ENCODE measurements around the gene AUNIP.

DNA sequence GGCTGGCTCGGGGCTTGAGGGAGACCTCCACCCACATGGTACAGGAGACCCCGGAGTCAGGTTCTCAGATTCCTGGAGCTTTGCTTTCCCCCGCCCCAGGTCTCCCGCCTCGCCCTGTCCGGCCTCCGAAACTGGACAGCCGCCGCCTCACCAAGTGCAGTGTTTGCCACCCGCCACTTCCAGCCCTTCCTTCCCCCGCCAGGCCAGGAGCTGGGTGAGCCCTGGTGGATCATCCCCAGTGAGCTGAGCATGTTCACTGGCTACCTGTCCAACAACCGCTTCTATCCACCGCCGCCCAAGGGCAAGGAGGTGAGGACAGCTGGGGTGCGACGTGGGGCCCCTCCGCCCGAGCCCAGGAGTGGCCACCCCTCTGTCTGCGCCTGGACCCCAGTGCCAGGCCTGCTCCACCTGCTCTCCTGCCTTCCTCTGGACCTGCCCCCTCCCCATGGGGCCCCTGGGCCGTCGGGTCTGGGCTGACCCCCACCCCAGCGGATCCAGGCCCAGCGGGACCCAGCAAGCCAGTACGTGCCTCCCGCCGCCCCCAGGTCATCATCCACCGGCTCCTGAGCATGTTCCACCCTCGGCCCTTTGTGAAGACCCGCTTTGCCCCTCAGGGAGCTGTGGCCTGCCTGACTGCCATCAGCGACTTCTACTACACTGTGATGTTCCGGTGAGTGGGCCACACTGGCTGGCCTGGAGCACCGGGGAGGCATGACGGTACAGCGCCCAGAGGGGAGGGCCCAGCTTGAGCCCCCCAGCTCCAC, 50.6 kb downstream of the AUNIP start:
- TF ChIP-seq POLR2AphosphoS5 (IDR thresholded peaks at IDR 0.05; ENCODE audit: low read depth, low read length) (no peak), NFIC (IDR thresholded peaks at IDR 0.05; ENCODE audit: borderline replicate concordance) (no peak), CTCF (IDR thresholded peaks at IDR 0.05) (no peak), FOXM1 (IDR thresholded peaks at IDR 0.05; ENCODE audit: low read depth) (no peak), JUND (IDR thresholded peaks at IDR 0.05) (no peak), GABPA (IDR thresholded peaks at IDR 0.05; ENCODE audit: low read depth) (no peak), MEF2A (IDR thresholded peaks at IDR 0.05; ENCODE audit: borderline replicate concordance, low read depth) (no peak)
- TF ChIP-seq, protein P1, sequence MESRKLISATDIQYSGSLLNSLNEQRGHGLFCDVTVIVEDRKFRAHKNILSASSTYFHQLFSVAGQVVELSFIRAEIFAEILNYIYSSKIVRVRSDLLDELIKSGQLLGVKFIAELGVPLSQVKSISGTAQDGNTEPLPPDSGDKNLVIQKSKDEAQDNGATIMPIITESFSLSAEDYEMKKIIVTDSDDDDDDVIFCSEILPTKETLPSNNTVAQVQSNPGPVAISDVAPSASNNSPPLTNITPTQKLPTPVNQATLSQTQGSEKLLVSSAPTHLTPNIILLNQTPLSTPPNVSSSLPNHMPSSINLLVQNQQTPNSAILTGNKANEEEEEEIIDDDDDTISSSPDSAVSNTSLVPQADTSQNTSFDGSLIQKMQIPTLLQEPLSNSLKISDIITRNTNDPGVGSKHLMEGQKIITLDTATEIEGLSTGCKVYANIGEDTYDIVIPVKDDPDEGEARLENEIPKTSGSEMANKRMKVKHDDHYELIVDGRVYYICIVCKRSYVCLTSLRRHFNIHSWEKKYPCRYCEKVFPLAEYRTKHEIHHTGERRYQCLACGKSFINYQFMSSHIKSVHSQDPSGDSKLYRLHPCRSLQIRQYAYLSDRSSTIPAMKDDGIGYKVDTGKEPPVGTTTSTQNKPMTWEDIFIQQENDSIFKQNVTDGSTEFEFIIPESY (IDR thresholded peaks at IDR 0.05; ENCODE audit: borderline replicate concordance, low read depth): no peak
